Tibial nerve (tissue), 4 donors: ENCODE measurements around the gene PDCD10.

Source experiments
- CTCF ChIP-seq, 5 experiments: fragments of 200-600 bp in 3 of 5; fragments of 450-650 bp in 2 of 5; sonication (generic) in 3 of 5; IDR thresholded peaks; one replicate each; pipeline ENCODE4 v1.5.1; 2016 to 2019; ENCODE audit warnings: antibody characterized with exemption in 5 of 5, mild to moderate bottlenecking in 3 of 5, moderate library complexity in 2 of 5
- EP300 ChIP-seq, 2 donors: sonication (generic); formaldehyde crosslinking; IDR thresholded peaks; one replicate each; pipeline ENCODE4 v1.6.1; 2017; ENCODE audit warnings: antibody characterized with exemption in 2 of 2, mild to moderate bottlenecking in 1 of 2

DNA sequence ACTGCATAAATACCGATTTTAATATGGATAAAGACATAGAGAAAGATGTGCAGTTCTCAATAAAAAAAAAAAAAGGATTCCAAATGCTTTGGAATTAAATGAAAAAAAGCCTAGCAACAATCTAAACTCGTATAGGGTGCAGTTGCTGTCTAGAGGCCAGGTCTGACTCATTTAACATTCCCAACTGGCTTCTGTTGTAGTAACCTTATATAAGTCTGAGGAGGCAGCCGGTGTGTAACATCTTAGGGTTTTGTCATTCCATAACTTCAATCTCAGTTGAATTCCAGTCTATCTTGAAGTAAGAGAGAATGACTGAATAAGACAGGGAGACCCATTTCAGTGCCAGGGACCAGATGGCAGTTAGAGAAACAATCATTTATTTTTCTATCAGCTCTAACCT is 6.5 kb downstream of the PDCD10 start:
- TF ChIP-seq CTCF (IDR thresholded peaks at IDR 0.05) = no peak
- no peak for TF ChIP-seq EP300 (IDR thresholded peaks at IDR 0.05)
